K562 (cell line): ENCODE measurements around the gene RESF1. TPM values are rescaled to one million over a fixed set of nuclear protein-coding genes. Genes with fewer than 3 reads are reported as not detected.

Source experiments
- ARID4B ChIP-seq: sonication (generic); formaldehyde crosslinking; IDR thresholded peaks from 2 replicates; pipeline ENCODE4 v1.8.0; 2022; ENCODE audit warnings: mild to moderate bottlenecking, missing genetic modification reagents
- BCLAF1 ChIP-seq, 2 experiments: fragments of 450-650 bp in 1 of 2; IDR thresholded peaks; 2 replicates each; pipeline ENCODE4 v1.6.1; 2011 to 2017; ENCODE audit warnings: low read depth in 2 of 2, antibody characterized with exemption in 1 of 2, borderline replicate concordance in 1 of 2, low read length in 1 of 2, mild to moderate bottlenecking in 1 of 2, mixed read lengths in 1 of 2; ENCODE audit not compliant: control insufficient read depth in 1 of 2
- FOSL1 ChIP-seq: fragments of 200-800 bp; sonication (Bioruptor generic); conservative IDR thresholded peaks from 2 replicates; pipeline ENCODE4 v1.6.1; 2016; ENCODE audit warnings: missing genetic modification characterization, missing compliant biosample characterization
- FOXJ2 ChIP-seq: fragments of 200-800 bp; sonication (Bioruptor generic); IDR thresholded peaks from 2 replicates; pipeline ENCODE4 v1.6.1; 2016; ENCODE audit warnings: missing genetic modification characterization, missing compliant biosample characterization
- HDAC8 ChIP-seq: fragments of 450-650 bp; IDR thresholded peaks from 2 replicates; pipeline ENCODE4 v1.6.1; 2016; ENCODE audit warnings: mild to moderate bottlenecking, missing genetic modification characterization, moderate library complexity, missing compliant biosample characterization
- MEIS2 ChIP-seq: fragments of 450-650 bp; IDR thresholded peaks from 2 replicates; pipeline ENCODE4 v1.6.1; 2014; ENCODE audit warnings: mild to moderate bottlenecking; ENCODE audit not compliant: partially characterized antibody
- NFIC ChIP-seq: fragments of 450-650 bp; IDR thresholded peaks from 2 replicates; pipeline ENCODE4 v1.6.1; 2017; ENCODE audit warnings: mild to moderate bottlenecking, inconsistent platforms
- NR1H2 ChIP-seq: sonication (generic); formaldehyde crosslinking; IDR thresholded peaks from 2 replicates; pipeline ENCODE4 v1.4.0; 2020; ENCODE audit warnings: mild to moderate bottlenecking, missing genetic modification reagents
- PTBP1 ChIP-seq: fragments of 200-400 bp; formaldehyde crosslinking; IDR thresholded peaks from 2 replicates; pipeline ENCODE4 v1.6.1; 2017; ENCODE audit warnings: low read depth, low read length
- RBM22 ChIP-seq: fragments of 200-400 bp; formaldehyde crosslinking; IDR thresholded peaks from 2 replicates; pipeline ENCODE4 v1.6.1; 2018; ENCODE audit warnings: low read length, low read depth; ENCODE audit not compliant: poor library complexity, severe bottlenecking
- TBL1XR1 ChIP-seq, 2 experiments: IDR thresholded peaks; 2 replicates each; pipeline ENCODE4 v1.6.1; 2012; ENCODE audit warnings: improper control_type of control experiment in 2 of 2, low read length in 2 of 2, mild to moderate bottlenecking in 1 of 2
- TEAD2 ChIP-seq: fragments of 450-650 bp; IDR thresholded peaks from 2 replicates; pipeline ENCODE4 v1.6.1; 2016; ENCODE audit warnings: missing genetic modification characterization, control low read depth, missing compliant biosample characterization
- TFE3 ChIP-seq: fragments of 450-650 bp; formaldehyde crosslinking; IDR thresholded peaks from 2 replicates; pipeline ENCODE4 v1.4.0; 2020; ENCODE audit warnings: mild to moderate bottlenecking, mixed read lengths
- THRAP3 ChIP-seq: fragments of 450-650 bp; IDR thresholded peaks from 2 replicates; pipeline ENCODE4 v1.6.1; 2016; ENCODE audit warnings: mild to moderate bottlenecking, inconsistent platforms, borderline replicate concordance
- U2AF2 ChIP-seq: fragments of 200-400 bp; formaldehyde crosslinking; optimal IDR thresholded peaks from 2 replicates; pipeline ENCODE3; 2017; ENCODE audit warnings: low read depth, mild to moderate bottlenecking, low read length
- ZKSCAN3 ChIP-seq: fragments of 250-450 bp; sonication (Bioruptor Pico); IDR thresholded peaks from 2 replicates; pipeline ENCODE4 v1.4.0; 2020
- ZNF655 ChIP-seq: fragments of 250-450 bp; sonication (Bioruptor Pico); IDR thresholded peaks from 2 replicates; pipeline ENCODE4 v1.5.0; 2021
- ZNF766 ChIP-seq: fragments of 200-800 bp; sonication (Bioruptor generic); conservative IDR thresholded peaks from 2 replicates; pipeline ENCODE4 v1.6.1; 2016; ENCODE audit warnings: missing genetic modification characterization, missing compliant biosample characterization
- polyA plus RNA-seq, 8 experiments: library from polyadenylated mRNA; depleted of rRNA in 4 of 8; stranded (reverse) in 5 of 8; unstranded in 3 of 8; fragments of >200 nt; fragmentation: Nextera tagmentation in 2 of 8; fragmentation: Illumina TruSeq in 1 of 8; extraction: Ambion mirVana in 2 of 8; extraction: Trizol in 1 of 8; gene quantifications; 2 replicates each; pipeline versions ENCODE4 v1.2.1 to v1.2.3, GENCODE V29; 2011 to 2014; ENCODE audit warnings: inconsistent platforms in 1 of 8, missing spikeins in 1 of 8
- total RNA-seq, 7 experiments: library from RNA; depleted of rRNA in 6 of 7; stranded (reverse); fragments of >200 nt in 6 of 7; fragmentation: Illumina TruSeq in 2 of 7; extraction: Trizol in 2 of 7; gene quantifications; 2 replicates each; pipeline versions ENCODE4 v1.2.1 to v1.2.3, GENCODE V29; 2011 to 2021; ENCODE audit warnings: low replicate concordance in 1 of 7

Gene RESF1
- total and polyA plus RNA-seq, 9 of the 15 experiments (the other 6 are each of a cell fraction or from before 2014, with no cell fraction given): 21.5 to 121 (median 53.6) TPM

GRCh38 chr12:32005496-32006125 lies 46.4 kb downstream of the RESF1 start (continued):
- TF ChIP-seq ZNF655 (CRISPR knock-in tag): no peak
- TF ChIP-seq MEIS2: peak; percentile 72
- TF ChIP-seq THRAP3: no peak
- TF ChIP-seq BCLAF1 (IDR thresholded peaks at IDR 0.05; ENCODE audit: borderline replicate concordance in 1 of 2, control insufficient read depth in 1 of 2, low read depth in 2 of 2, low read length in 1 of 2): 0 out of 4 replicates have a peak, but pooled peaks of 1 of the 2 experiments have one; percentile 45
- TF ChIP-seq TBL1XR1 (IDR thresholded peaks at IDR 0.05; ENCODE audit: low read length in 2 of 2): peak; percentile 98 to 99
- TF ChIP-seq RBM22: no peak
- TF ChIP-seq TFE3 (CRISPR knock-in tag): peak; percentile 40
- TF ChIP-seq TEAD2 (tag): peak; percentile 55; the same call in 1 of the 2 replicates
- TF ChIP-seq NFIC: peak; percentile 99
- TF ChIP-seq FOSL1 (tag): peak; percentile 79
- TF ChIP-seq NR1H2 (CRISPR knock-in tag): no peak
- no peak for TF ChIP-seq ARID4B (CRISPR knock-in tag)
- TF ChIP-seq ZKSCAN3: no peak
- peak; percentile 82 for TF ChIP-seq FOXJ2
- no peak for TF ChIP-seq PTBP1
- peak; percentile 96 for TF ChIP-seq ZNF766 (CRISPR knock-in tag)
- no peak for TF ChIP-seq HDAC8 (tag)
- no peak for TF ChIP-seq U2AF2
